ENCODE results near the gene MDH1B. TPM values are rescaled to one million over a fixed set of nuclear protein-coding genes. Genes with fewer than 3 reads are reported as not detected.

MDH1B gene
- total and polyA plus RNA-seq, 2 donors (not counting 1 experiment from before 2014, with no cell fraction given) = 0.34 TPM; not detected in 1

DNA sequence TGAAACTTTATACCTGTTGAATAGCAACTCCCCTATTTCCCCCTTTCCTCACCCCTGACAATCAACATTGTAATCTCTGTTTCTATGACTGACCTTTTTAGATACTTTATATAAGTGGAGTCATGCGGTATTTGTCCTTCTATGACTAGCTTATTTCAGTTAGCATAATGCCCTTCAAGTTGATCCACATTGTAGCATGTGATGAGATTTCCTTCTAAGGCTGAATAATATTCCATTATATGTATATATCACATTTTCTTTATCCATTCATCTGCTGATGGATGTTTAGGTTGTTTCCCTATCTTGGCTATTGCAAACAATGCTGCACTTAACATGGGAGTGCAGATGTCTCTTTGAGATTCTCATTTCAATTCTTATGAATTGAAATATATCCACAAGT lies 9.7 kb upstream of the MDH1B start:
- H4K20me1 ChIP-seq (ENCODE audit: control insufficient read depth, insufficient read depth, low read length, poor library complexity, severe bottlenecking) = peaks cover 4% of the 10 kb centered on the region
- no peak overlapping the region for H3K4me3 ChIP-seq (ENCODE audit: control extremely low read depth in 1 of 5, extremely low read depth in 1 of 5, insufficient read depth in 1 of 5, low read depth in 2 of 5, low read length in 4 of 5)
- H3K27ac ChIP-seq (ENCODE audit: low read length in 2 of 2) = no peak overlapping the region
- Mint-ChIP-seq H3K9me3 (ENCODE audit: insufficient read depth) (peaks cover 5% of the 10 kb centered on the region), H3K4me3 (no peak overlapping the region), H3K27me3 (no peaks in the 10 kb centered on the region), H3K27ac (no peak overlapping the region), H3K4me1 (peaks cover 5% of the 10 kb centered on the region)
- ChIA-PET CTCF (no interaction called here), POLR2A (no interaction called here)
- no peak overlapping the region for H3K9ac ChIP-seq (ENCODE audit: low read length)
- intact Hi-C loops (cut with micrococcal nuclease) = no loop called here
- no peaks in the 10 kb centered on the region for H3K27me3 ChIP-seq (replicated peaks in 1 of 4; ENCODE audit: control extremely low read depth in 1 of 4, control insufficient read depth in 3 of 4, insufficient read depth in 4 of 4, low read length in 3 of 4)
- H3K36me3 ChIP-seq (replicated peaks in 1 of 2; ENCODE audit: control extremely low read depth in 1 of 2, control insufficient read depth in 1 of 2, extremely low read depth in 1 of 2, insufficient read depth in 2 of 2, low read length in 1 of 2) = peaks cover 16 to 53% of the 10 kb centered on the region in 2 experiments
- H3K9me3 ChIP-seq (ENCODE audit: control extremely low read depth in 1 of 3, control insufficient read depth in 2 of 3, insufficient read depth in 1 of 3, low read length in 2 of 3) = peaks cover 0 to 6% (median 0%) of the 10 kb centered on the region in 3 donors
- DNase-seq (no peak), ATAC-seq (ENCODE audit: low read depth) (no peak)
- no peaks in the 10 kb centered on the region for H3K4me1 ChIP-seq (ENCODE audit: control insufficient read depth in 2 of 2, insufficient read depth in 2 of 2, low read length in 2 of 2)
- no peak overlapping the region for H3K4me2 ChIP-seq (replicated peaks; ENCODE audit: low read depth, low read length, poor library complexity, severe bottlenecking)
- no peak overlapping the region for H2AFZ ChIP-seq (ENCODE audit: insufficient read depth, low read depth, low read length, poor library complexity, severe bottlenecking)
- WGBS (ENCODE audit: insufficient coverage) = no CpG with 5 or more reads among the region's 1 CpG
- H3K79me2 ChIP-seq (ENCODE audit: control insufficient read depth, insufficient read depth, low read length) = peaks cover 24% of the 10 kb centered on the region
- no peak for TF ChIP-seq EZH2 (IDR thresholded peaks at IDR 0.05; ENCODE audit: borderline replicate concordance, insufficient read depth, low read depth, low read length, poor library complexity, severe bottlenecking)
- TF ChIP-seq, protein P1, sequence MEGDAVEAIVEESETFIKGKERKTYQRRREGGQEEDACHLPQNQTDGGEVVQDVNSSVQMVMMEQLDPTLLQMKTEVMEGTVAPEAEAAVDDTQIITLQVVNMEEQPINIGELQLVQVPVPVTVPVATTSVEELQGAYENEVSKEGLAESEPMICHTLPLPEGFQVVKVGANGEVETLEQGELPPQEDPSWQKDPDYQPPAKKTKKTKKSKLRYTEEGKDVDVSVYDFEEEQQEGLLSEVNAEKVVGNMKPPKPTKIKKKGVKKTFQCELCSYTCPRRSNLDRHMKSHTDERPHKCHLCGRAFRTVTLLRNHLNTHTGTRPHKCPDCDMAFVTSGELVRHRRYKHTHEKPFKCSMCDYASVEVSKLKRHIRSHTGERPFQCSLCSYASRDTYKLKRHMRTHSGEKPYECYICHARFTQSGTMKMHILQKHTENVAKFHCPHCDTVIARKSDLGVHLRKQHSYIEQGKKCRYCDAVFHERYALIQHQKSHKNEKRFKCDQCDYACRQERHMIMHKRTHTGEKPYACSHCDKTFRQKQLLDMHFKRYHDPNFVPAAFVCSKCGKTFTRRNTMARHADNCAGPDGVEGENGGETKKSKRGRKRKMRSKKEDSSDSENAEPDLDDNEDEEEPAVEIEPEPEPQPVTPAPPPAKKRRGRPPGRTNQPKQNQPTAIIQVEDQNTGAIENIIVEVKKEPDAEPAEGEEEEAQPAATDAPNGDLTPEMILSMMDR (IDR thresholded peaks at IDR 0.05) = no peak

DNA sequence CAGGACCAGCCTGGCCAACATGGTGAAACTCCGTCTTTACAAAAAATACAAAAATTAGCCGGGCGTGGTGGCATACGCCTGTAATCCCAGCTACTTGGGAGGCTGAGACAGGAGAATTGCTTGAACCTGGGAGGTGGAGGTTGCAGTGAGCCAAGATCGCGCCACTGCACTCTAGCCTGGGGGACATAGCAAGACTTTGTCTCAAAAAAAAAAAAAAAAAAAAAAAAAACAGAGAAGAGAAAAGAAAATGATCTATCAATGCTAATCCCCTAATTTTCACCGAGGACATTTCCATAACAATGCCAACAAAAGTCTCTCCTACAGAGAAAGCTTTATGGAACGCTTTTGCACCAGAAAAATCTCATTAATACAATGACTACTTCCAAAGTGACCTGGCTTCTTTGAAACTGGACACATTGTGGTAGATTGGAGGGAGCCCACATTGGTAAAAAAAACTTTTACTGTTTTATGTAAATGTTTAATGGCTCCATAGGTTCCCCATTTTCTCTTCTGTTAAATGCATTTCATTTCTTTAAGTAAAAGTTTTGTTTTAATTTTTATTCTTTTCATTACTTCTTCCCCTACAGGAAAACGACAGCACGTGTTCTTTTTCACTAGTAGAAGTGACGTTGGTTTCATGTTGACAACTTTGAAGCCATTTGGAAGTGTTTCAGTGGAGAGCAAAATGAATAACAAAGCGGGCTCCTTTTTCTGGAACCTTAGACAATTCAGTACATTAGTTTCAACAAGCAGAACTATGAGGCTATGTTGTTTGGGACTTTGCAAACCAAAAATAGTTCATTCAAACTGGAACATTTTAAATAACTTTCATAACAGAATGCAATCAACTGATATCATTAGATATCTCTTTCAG lies 1.2 kb upstream of the MDH1B start:
- peak overlapping the region; percentile 77 to 92 for H3K27ac ChIP-seq (ENCODE audit: low read length in 2 of 2)
- H3K9ac ChIP-seq (ENCODE audit: low read length) = peak overlapping the region; percentile 94
- no peak for TF ChIP-seq EZH2 (IDR thresholded peaks at IDR 0.05; ENCODE audit: borderline replicate concordance, insufficient read depth, low read depth, low read length, poor library complexity, severe bottlenecking)
- TF ChIP-seq, protein P1 (IDR thresholded peaks at IDR 0.05) = no peak
- peak overlapping the region; percentile 97 for H3K27ac Mint-ChIP-seq
- POLR2A ChIA-PET = interaction anchor here (0.9 to 1.3 kb wide), 2 partner anchors 400 to 764 kb away, joined by 3 to 4 read pairs; partner anchors contain the start of genes CREB1 and KLF7
- peak overlapping the region; percentile 63 to 96 (median 87) for H3K4me3 ChIP-seq (ENCODE audit: control extremely low read depth in 1 of 5, extremely low read depth in 1 of 5, insufficient read depth in 1 of 5, low read depth in 2 of 5, low read length in 4 of 5)
- no peak for DNase-seq
- H3K9me3 Mint-ChIP-seq (ENCODE audit: insufficient read depth) = no peaks in the 10 kb centered on the region
- no peaks in the 10 kb centered on the region for H3K9me3 ChIP-seq (ENCODE audit: control extremely low read depth in 1 of 3, control insufficient read depth in 2 of 3, insufficient read depth in 1 of 3, low read length in 2 of 3)
- intact Hi-C loops (cut with micrococcal nuclease) = loop anchor here (5.0 to 10.0 kb wide), 2 partner anchors 681 to 1501 kb away; partner anchors contain the start of genes INO80D and PIKFYVE
- peak overlapping the region; percentile 74 for H3K4me2 ChIP-seq (replicated peaks; ENCODE audit: low read depth, low read length, poor library complexity, severe bottlenecking)
- CTCF ChIA-PET = interaction anchor here (0.6 to 2.1 kb wide), 5 partner anchors 15 to 859 kb away, joined by 3 to 4 read pairs (median 3); partner anchors contain the start of gene METTL21A
- no peaks in the 10 kb centered on the region for H3K27me3 Mint-ChIP-seq
- peaks cover 32% of the 10 kb centered on the region for H3K4me1 Mint-ChIP-seq
- no peak for ATAC-seq (ENCODE audit: low read depth)
- no CpG with 5 or more reads among the region's 12 CpGs for WGBS (ENCODE audit: insufficient coverage)
- peaks cover 0 to 17% (median 6%) of the 10 kb centered on the region in 4 experiments for H3K27me3 ChIP-seq (replicated peaks in 1 of 4; ENCODE audit: control extremely low read depth in 1 of 4, control insufficient read depth in 3 of 4, insufficient read depth in 4 of 4, low read length in 3 of 4)
- H4K20me1 ChIP-seq (ENCODE audit: control insufficient read depth, insufficient read depth, low read length, poor library complexity, severe bottlenecking) = peaks cover 4% of the 10 kb centered on the region
- peak overlapping the region; percentile 96 for H2AFZ ChIP-seq (ENCODE audit: insufficient read depth, low read depth, low read length, poor library complexity, severe bottlenecking)
- H3K4me3 Mint-ChIP-seq = peak overlapping the region; percentile 99
- H3K79me2 ChIP-seq (ENCODE audit: control insufficient read depth, insufficient read depth, low read length) = peaks cover 46% of the 10 kb centered on the region
- peaks cover 10 to 16% of the 10 kb centered on the region in 2 experiments for H3K36me3 ChIP-seq (replicated peaks in 1 of 2; ENCODE audit: control extremely low read depth in 1 of 2, control insufficient read depth in 1 of 2, extremely low read depth in 1 of 2, insufficient read depth in 2 of 2, low read length in 1 of 2)
- peaks cover 14% of the 10 kb centered on the region in 2 donors for H3K4me1 ChIP-seq (ENCODE audit: control insufficient read depth in 2 of 2, insufficient read depth in 2 of 2, low read length in 2 of 2)
